Measurements from ENCODE around the gene NID1.

The NID1 gene

DNA sequence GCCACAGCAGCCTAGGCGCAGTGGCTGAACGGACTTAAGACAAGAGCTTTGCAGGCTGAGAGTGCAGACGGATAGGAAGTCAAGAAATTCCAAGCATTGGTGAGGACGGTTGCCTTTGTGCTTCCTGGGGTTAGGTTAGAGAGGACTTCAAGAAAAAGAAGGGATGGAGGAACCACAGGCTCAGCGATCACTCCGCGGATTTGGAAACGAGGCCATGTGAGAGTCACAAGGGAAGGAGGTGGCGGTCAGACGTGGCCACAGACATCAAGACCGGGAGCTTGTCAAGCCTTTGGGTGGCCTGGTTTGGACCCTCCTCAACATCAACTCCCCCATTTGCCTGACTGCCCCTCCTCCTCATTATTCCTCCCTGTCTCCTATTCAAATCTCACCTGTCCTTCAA is 62.3 kb downstream of the NID1 start:
- TF ChIP-seq, protein P1, sequence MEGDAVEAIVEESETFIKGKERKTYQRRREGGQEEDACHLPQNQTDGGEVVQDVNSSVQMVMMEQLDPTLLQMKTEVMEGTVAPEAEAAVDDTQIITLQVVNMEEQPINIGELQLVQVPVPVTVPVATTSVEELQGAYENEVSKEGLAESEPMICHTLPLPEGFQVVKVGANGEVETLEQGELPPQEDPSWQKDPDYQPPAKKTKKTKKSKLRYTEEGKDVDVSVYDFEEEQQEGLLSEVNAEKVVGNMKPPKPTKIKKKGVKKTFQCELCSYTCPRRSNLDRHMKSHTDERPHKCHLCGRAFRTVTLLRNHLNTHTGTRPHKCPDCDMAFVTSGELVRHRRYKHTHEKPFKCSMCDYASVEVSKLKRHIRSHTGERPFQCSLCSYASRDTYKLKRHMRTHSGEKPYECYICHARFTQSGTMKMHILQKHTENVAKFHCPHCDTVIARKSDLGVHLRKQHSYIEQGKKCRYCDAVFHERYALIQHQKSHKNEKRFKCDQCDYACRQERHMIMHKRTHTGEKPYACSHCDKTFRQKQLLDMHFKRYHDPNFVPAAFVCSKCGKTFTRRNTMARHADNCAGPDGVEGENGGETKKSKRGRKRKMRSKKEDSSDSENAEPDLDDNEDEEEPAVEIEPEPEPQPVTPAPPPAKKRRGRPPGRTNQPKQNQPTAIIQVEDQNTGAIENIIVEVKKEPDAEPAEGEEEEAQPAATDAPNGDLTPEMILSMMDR (IDR thresholded peaks at IDR 0.05; ENCODE audit: control insufficient read depth, extremely low read depth, insufficient read depth) = no peak
- no peak overlapping the region for H3K4me3 ChIP-seq (ENCODE audit: low read depth, low read length)
- no peak for DNase-seq (ENCODE audit: low read depth)

DNA sequence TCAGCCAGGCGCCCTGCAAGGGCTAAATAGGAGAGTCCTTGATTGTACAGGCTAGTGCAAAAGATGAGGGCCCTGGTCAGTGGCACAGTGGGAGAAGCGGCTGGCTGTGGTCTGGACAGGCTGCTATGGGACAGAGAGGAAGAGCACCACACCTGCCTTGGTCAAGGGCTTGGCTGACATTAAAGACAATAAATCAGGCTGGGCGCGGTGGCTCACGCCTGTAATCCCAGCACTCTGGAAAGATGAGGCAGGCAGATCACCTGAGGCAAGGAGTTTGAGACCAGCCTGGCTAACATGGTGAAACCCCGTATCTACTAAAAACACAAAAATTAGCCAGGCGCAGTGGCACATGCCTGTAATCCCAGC is 62.9 kb downstream of the NID1 start:
- TF ChIP-seq, protein P1 (IDR thresholded peaks at IDR 0.05; ENCODE audit: control insufficient read depth, extremely low read depth, insufficient read depth) = no peak
- no peak overlapping the region for H3K4me3 ChIP-seq (ENCODE audit: low read depth, low read length)
- DNase-seq (ENCODE audit: low read depth) = no peak

DNA sequence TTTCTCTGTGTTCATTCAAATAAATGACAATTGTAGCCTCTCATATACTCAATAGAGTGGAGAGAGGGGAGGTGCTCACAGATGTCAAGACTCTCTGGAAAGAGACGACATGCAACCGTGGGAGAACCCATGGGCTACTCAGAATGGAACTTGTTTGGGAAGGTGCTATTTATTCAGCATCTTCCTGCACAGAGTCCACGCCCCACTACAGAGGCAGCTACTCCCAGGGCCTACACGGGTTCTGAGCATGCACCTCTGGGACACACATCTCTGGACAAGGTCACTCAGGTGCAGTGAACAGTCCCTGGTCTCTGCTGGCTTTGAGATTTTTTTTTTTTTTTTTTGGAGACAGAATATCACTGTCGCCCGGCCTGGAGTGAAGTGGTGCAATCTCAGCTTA is 64.1 kb downstream of the NID1 start:
- no peak for DNase-seq (ENCODE audit: low read depth)
- TF ChIP-seq, protein P1 (IDR thresholded peaks at IDR 0.05; ENCODE audit: control insufficient read depth, extremely low read depth, insufficient read depth) = no peak
- H3K4me3 ChIP-seq (ENCODE audit: low read depth, low read length) = no peak overlapping the region

DNA sequence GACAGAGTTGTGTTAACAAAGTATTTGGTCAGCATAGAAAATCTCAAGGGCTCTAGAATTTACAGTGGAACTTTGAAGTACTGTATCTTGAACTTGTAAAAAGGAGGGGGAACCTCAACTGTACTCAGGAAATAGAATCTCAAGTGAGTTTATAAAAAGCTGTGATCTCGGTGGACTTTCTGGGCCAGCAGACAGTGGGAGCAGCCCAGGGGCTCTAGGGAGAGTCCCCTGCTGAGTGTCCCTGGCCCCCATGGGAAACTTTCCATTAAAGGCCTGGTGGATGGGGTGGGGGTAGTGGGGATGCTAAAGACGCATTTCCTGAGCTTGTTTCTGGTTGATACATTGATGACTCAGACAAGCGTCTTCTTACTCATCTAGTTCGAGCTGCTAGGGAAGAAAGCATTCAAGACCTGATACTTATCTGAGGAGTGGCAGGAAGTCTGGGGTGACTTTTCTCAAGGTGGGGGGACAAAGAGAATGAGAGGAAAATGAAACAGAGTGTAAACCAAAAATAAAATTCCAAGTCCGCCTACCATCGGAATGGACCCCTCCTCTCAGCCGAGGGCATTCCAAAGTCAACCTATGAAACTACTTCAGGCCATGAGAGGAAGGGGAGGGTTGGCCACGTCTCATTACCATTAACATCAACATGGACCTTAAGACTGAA is 65.5 kb downstream of the NID1 start:
- DNase-seq (ENCODE audit: low read depth) = no peak
- TF ChIP-seq, protein P1 (IDR thresholded peaks at IDR 0.05; ENCODE audit: control insufficient read depth, extremely low read depth, insufficient read depth) = no peak
- no peak overlapping the region for H3K4me3 ChIP-seq (ENCODE audit: low read depth, low read length)

DNA sequence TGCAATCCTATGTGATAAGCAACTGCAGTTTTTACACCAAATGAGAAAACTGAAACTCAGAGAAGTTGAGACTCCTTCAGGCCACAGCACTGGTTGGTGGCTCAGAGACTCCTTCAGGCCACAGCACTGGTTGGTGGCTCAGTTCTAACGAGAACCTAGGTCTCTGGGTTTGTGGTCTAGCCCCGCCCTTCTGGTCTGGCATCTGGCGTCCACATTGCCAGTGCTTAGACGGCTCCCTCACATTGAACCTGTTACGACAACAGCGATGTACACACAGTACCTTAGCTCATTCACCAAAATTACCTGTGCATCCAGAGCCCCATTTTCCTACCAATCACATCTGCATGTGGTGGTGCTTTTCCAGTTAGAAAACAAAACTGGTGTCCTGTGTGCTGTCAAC is 66.1 kb downstream of the NID1 start:
- DNase-seq (ENCODE audit: low read depth) = no peak
- TF ChIP-seq, protein P1 (IDR thresholded peaks at IDR 0.05; ENCODE audit: control insufficient read depth, extremely low read depth, insufficient read depth) = no peak
- H3K4me3 ChIP-seq (ENCODE audit: low read depth, low read length) = no peak overlapping the region

DNA sequence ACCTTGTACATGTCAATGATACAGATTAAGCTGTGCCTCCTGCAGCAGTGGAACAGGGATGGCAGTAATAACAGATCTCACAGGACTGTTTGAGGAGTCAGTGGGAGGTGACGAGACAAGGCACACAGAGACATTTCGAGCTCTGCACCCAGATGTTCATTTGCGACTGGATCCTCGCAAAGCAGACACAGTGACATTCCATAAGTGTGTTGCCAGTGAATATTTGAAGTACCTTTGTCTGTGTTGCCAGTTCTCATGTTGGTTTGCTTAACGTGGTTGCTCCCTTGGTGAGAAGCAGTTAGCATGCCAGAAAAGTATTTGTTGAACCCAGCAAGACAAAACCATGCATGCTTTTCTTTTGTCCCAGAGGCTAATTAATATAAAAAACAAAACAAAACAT is 67.0 kb downstream of the NID1 start:
- no peak for DNase-seq (ENCODE audit: low read depth)
- H3K4me3 ChIP-seq (ENCODE audit: low read depth, low read length) = no peak overlapping the region
- TF ChIP-seq, protein P1 (IDR thresholded peaks at IDR 0.05; ENCODE audit: control insufficient read depth, extremely low read depth, insufficient read depth) = no peak

DNA sequence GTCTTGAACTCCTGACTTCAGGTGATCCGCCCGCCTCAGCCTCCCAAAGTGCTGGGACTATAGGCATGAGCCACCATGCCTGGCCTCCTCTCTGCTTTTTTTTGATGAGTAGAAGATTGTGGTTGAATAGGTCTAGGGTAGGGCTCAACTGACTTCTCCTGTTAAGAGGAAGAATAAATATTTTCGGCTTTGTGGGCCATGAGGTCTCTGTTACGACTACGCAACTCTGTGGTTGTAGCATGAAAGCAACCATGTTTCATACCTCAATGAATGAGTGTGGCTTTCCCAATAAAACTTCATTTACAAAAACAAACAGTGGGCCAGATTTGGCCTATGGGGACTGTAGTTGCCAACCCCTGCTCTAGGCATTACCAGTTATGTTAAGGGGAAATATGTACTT is 67.8 kb downstream of the NID1 start:
- no peak overlapping the region for H3K4me3 ChIP-seq (ENCODE audit: low read depth, low read length)
- no peak for DNase-seq (ENCODE audit: low read depth)
- TF ChIP-seq, protein P1 (IDR thresholded peaks at IDR 0.05; ENCODE audit: control insufficient read depth, extremely low read depth, insufficient read depth) = no peak

Data from LNCaP clone FGC (cell line).